ENCODE results near the gene WNT3.

The WNT3 gene

DNA sequence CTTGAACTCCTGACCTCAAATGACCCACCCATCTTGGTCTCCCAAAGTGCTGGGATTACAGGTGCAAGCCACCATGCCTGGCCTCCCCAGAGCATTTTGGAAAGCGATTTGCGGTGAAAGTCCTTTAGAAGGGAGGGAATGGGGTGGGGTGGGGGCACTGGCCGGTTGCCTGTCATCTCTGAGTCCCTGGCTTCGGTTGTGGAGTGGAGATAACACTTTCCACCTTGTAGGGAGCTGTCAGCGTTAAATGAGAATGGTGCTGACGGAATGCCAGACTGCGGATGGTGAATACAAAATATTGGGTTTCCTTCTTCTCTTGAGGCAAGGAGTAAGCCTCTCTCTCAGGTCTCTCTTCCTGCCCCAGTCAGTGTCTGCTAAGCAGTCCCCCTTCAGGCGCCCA is 5.2 kb upstream of the WNT3 start:
- Histone ChIP-seq H3K4me1 (ENCODE audit: insufficient read depth, insufficient read length) (peaks cover 20% of the 10 kb centered on the region), H3K4me3 (ENCODE audit: insufficient read length, low read depth) (no peak overlapping the region), H3K9me3 (ENCODE audit: insufficient read depth, low read length) (no peaks in the 10 kb centered on the region), H3K9ac (ENCODE audit: insufficient read length, low read depth) (no peak overlapping the region), H3K27me3 (ENCODE audit: insufficient read depth, insufficient read length) (peaks cover 80% of the 10 kb centered on the region), H3K36me3 (ENCODE audit: insufficient read depth, insufficient read length, low read length) (no peaks in the 10 kb centered on the region)
- DNase-seq (ENCODE audit: low read depth, low spot score) = no peak
- TF ChIP-seq ZNF274 (IDR thresholded peaks at IDR 0.05; ENCODE audit: low read depth, low read length) (no peak), YY1 (IDR thresholded peaks at IDR 0.05; ENCODE audit: insufficient read depth, insufficient read length) (no peak), SUZ12 (IDR thresholded peaks at IDR 0.05; ENCODE audit: extremely low read depth, insufficient read depth, insufficient read length) (no peak)

- TF ChIP-seq SUZ12 (IDR thresholded peaks at IDR 0.05; ENCODE audit: extremely low read depth, insufficient read depth, insufficient read length) (no peak), ZNF274 (IDR thresholded peaks at IDR 0.05; ENCODE audit: low read depth, low read length) (no peak), YY1 (IDR thresholded peaks at IDR 0.05; ENCODE audit: insufficient read depth, insufficient read length) (no peak)
- Histone ChIP-seq H3K9ac (ENCODE audit: insufficient read length, low read depth) (no peak overlapping the region), H3K36me3 (ENCODE audit: insufficient read depth, insufficient read length, low read length) (no peaks in the 10 kb centered on the region), H3K9me3 (ENCODE audit: insufficient read depth, low read length) (no peaks in the 10 kb centered on the region), H3K27me3 (ENCODE audit: insufficient read depth, insufficient read length) (peaks cover 90% of the 10 kb centered on the region), H3K4me1 (ENCODE audit: insufficient read depth, insufficient read length) (peaks cover 20% of the 10 kb centered on the region), H3K4me3 (ENCODE audit: insufficient read length, low read depth) (no peak overlapping the region)
- DNase-seq (ENCODE audit: low read depth, low spot score) = no peak
These were observed 4.0 kb upstream of the WNT3 start for GRCh38 chr17:46822388-46822921.

- peaks cover 20% of the 10 kb centered on the region for H3K4me1 ChIP-seq (ENCODE audit: insufficient read depth, insufficient read length)
- DNase-seq (ENCODE audit: low read depth, low spot score) = no peak
- TF ChIP-seq YY1 (IDR thresholded peaks at IDR 0.05; ENCODE audit: insufficient read depth, insufficient read length) = no peak
- TF ChIP-seq ZNF274 (IDR thresholded peaks at IDR 0.05; ENCODE audit: low read depth, low read length) = no peak
- no peak for TF ChIP-seq SUZ12 (IDR thresholded peaks at IDR 0.05; ENCODE audit: extremely low read depth, insufficient read depth, insufficient read length)
- no peaks in the 10 kb centered on the region for H3K9me3 ChIP-seq (ENCODE audit: insufficient read depth, low read length)
- no peak overlapping the region for H3K9ac ChIP-seq (ENCODE audit: insufficient read length, low read depth)
- H3K36me3 ChIP-seq (ENCODE audit: insufficient read depth, insufficient read length, low read length) = no peaks in the 10 kb centered on the region
- peaks cover 91% of the 10 kb centered on the region for H3K27me3 ChIP-seq (ENCODE audit: insufficient read depth, insufficient read length)
- H3K4me3 ChIP-seq (ENCODE audit: insufficient read length, low read depth) = no peak overlapping the region
These were observed 3.2 kb upstream of the WNT3 start for GRCh38 chr17:46821482-46822387.

GRCh38 chr17:46820592-46821450 is 2.3 kb upstream of the WNT3 start:
- peaks cover 93% of the 10 kb centered on the region for H3K27me3 ChIP-seq (ENCODE audit: insufficient read depth, insufficient read length)
- peaks cover 24% of the 10 kb centered on the region for H3K4me1 ChIP-seq (ENCODE audit: insufficient read depth, insufficient read length)
- peak overlapping the region; percentile 16 for H3K4me3 ChIP-seq (ENCODE audit: insufficient read length, low read depth)
- TF ChIP-seq YY1 (IDR thresholded peaks at IDR 0.05; ENCODE audit: insufficient read depth, insufficient read length) (no peak), ZNF274 (IDR thresholded peaks at IDR 0.05; ENCODE audit: low read depth, low read length) (no peak), SUZ12 (IDR thresholded peaks at IDR 0.05; ENCODE audit: extremely low read depth, insufficient read depth, insufficient read length) (no peak)
- DNase-seq (ENCODE audit: low read depth, low spot score) = no peak
- H3K9ac ChIP-seq (ENCODE audit: insufficient read length, low read depth) = peak overlapping the region; percentile 52
- H3K9me3 ChIP-seq (ENCODE audit: insufficient read depth, low read length) = no peaks in the 10 kb centered on the region
- no peaks in the 10 kb centered on the region for H3K36me3 ChIP-seq (ENCODE audit: insufficient read depth, insufficient read length, low read length)

DNA sequence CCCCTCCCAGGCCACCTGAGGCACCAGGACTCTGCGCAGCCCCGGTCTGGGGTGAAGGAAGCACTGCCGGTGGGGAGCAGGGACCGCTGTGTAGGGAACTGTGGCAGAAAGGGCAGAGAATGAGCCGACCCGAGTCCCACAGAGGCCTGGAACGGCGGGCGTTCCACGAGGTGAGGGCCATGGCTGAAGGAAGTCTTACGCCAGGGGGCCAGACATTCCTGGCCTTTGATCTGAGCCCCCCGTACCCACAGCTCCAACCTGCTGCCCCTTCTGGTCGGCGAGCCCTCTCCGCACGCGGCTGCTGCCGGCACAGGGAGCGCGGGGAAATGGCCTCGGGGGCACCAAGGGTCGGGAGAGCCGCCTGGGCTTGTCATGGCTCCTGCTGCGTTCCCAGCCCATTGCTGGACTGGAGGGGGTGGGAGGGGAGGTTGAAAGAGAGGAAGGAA is 1.4 kb upstream of the WNT3 start:
- peak overlapping the region; percentile 51 for H3K4me3 ChIP-seq (ENCODE audit: insufficient read length, low read depth)
- peak overlapping the region; percentile 57 for H3K9ac ChIP-seq (ENCODE audit: insufficient read length, low read depth)
- H3K36me3 ChIP-seq (ENCODE audit: insufficient read depth, insufficient read length, low read length) = no peaks in the 10 kb centered on the region
- TF ChIP-seq ZNF274 (IDR thresholded peaks at IDR 0.05; ENCODE audit: low read depth, low read length) (no peak), YY1 (IDR thresholded peaks at IDR 0.05; ENCODE audit: insufficient read depth, insufficient read length) (no peak), SUZ12 (IDR thresholded peaks at IDR 0.05; ENCODE audit: extremely low read depth, insufficient read depth, insufficient read length) (peak; percentile 15)
- H3K27me3 ChIP-seq (ENCODE audit: insufficient read depth, insufficient read length) = peaks cover 94% of the 10 kb centered on the region
- H3K9me3 ChIP-seq (ENCODE audit: insufficient read depth, low read length) = no peaks in the 10 kb centered on the region
- peaks cover 27% of the 10 kb centered on the region for H3K4me1 ChIP-seq (ENCODE audit: insufficient read depth, insufficient read length)
- DNase-seq (ENCODE audit: low read depth, low spot score) = no peak

GRCh38 chr17:46818929-46819859 is 702 bp upstream of the WNT3 start:
- Histone ChIP-seq H3K9me3 (ENCODE audit: insufficient read depth, low read length) (no peaks in the 10 kb centered on the region), H3K4me3 (ENCODE audit: insufficient read length, low read depth) (peak overlapping the region; percentile 51)
- no peak for DNase-seq (ENCODE audit: low read depth, low spot score)

More at GRCh38 chr17:46818929-46819859, 702 bp upstream of the WNT3 start:
- peaks cover 32% of the 10 kb centered on the region for H3K4me1 ChIP-seq (ENCODE audit: insufficient read depth, insufficient read length)
- no peaks in the 10 kb centered on the region for H3K36me3 ChIP-seq (ENCODE audit: insufficient read depth, insufficient read length, low read length)
- peaks cover 91% of the 10 kb centered on the region for H3K27me3 ChIP-seq (ENCODE audit: insufficient read depth, insufficient read length)
- peak overlapping the region; percentile 57 for H3K9ac ChIP-seq (ENCODE audit: insufficient read length, low read depth)
- TF ChIP-seq YY1 (IDR thresholded peaks at IDR 0.05; ENCODE audit: insufficient read depth, insufficient read length) (no peak), ZNF274 (IDR thresholded peaks at IDR 0.05; ENCODE audit: low read depth, low read length) (no peak), SUZ12 (IDR thresholded peaks at IDR 0.05; ENCODE audit: extremely low read depth, insufficient read depth, insufficient read length) (peak; percentile 11)
